Endothelial cell of umbilical vein (primary cell): ENCODE measurements around the gene SELENOO. TPM values are rescaled to one million over a fixed set of nuclear protein-coding genes. Genes with fewer than 3 reads are reported as not detected.

Source experiments
- BruUV-seq: library from RNA; stranded (reverse); fragments of 400-500 nt; replicated peaks from 2 replicates; lab custom pipeline; 2021; lab: Mats Ljungman, UMichigan
- CTCF ChIA-PET: fragments of 300-600, 350-600 bp; sonication (Branson Sonifier 250); formaldehyde crosslinking; loops from one replicate; lab custom pipeline; 2021; ENCODE audit warnings: antibody characterized with exemption, inconsistent platforms; lab: Charles Lee
- POLR2A ChIA-PET: fragments of 300-600, 350-600 bp; sonication (Branson Sonifier 250); formaldehyde crosslinking; loops from one replicate; lab custom pipeline; 2021; ENCODE audit warnings: antibody characterized with exemption, inconsistent platforms; lab: Charles Lee
- DNase-seq: peaks from one replicate; pipeline ENCODE4 v3.0.0-alpha.2; 2011; ENCODE audit warnings: low read depth, low spot score
- FAIRE-seq: peaks from 2 replicates; lab custom pipeline; 2011; peaks lifted over from hg19 to GRCh38; lab: Jason Lieb, UNC
- H2AFZ ChIP-seq: 2 replicates; pipeline ENCODE4 v1.6.0; 2012; ENCODE audit warnings: low read depth, low read length, control low read depth, inconsistent platforms
- H3K27ac ChIP-seq: 2 replicates; pipeline ENCODE4 v1.5.1; 2011; ENCODE audit warnings: low read depth, mild to moderate bottlenecking, control low read depth, low read length, moderate library complexity; ENCODE audit not compliant: insufficient read depth
- H3K27me3 ChIP-seq, 2 experiments: 2 replicates each; pipeline versions ENCODE4 v1.6.0 to v1.6.1; 2011; ENCODE audit warnings: low read length in 2 of 2, mixed read lengths in 1 of 2; ENCODE audit not compliant: control insufficient read depth in 2 of 2, insufficient read depth in 2 of 2
- H3K36me3 ChIP-seq, 2 experiments: 2 replicates in 1 of 2; 3 replicates in 1 of 2; pipeline ENCODE4 v1.5.1; 2011; ENCODE audit warnings: low read length in 2 of 2, mild to moderate bottlenecking in 1 of 2, moderate library complexity in 1 of 2; ENCODE audit not compliant: control insufficient read depth in 2 of 2, insufficient read depth in 2 of 2; ENCODE audit errors: extremely low read depth in 1 of 2
- H3K4me1 ChIP-seq: 3 replicates; pipeline ENCODE4 v1.5.1; 2011; ENCODE audit warnings: mild to moderate bottlenecking, low read length; ENCODE audit not compliant: control insufficient read depth, insufficient read depth; ENCODE audit errors: extremely low read depth
- H3K4me2 ChIP-seq: 2 replicates; pipeline ENCODE4 v1.6.1; 2011; ENCODE audit warnings: low read length, control low read depth, mixed read lengths; ENCODE audit not compliant: insufficient read depth
- H3K4me3 ChIP-seq, 3 experiments: fragments of 200-600 bp in 1 of 3; sonication (generic), shearing (Covaris generic) in 1 of 3; replicated peaks in 1 of 3; 2 replicates each; pipeline ENCODE4 v1.5.1; 2011 to 2016; ENCODE audit warnings: control low read depth in 3 of 3, low read length in 3 of 3, mild to moderate bottlenecking in 2 of 3, inconsistent platforms in 1 of 3, low read depth in 1 of 3, moderate library complexity in 1 of 3; ENCODE audit not compliant: insufficient read depth in 1 of 3
- H3K79me2 ChIP-seq: 2 replicates; pipeline ENCODE4 v1.6.0; 2012; ENCODE audit warnings: low read length, inconsistent platforms; ENCODE audit not compliant: control insufficient read depth, insufficient read depth
- H3K9ac ChIP-seq: replicated peaks from 2 replicates; pipeline ENCODE3; 2011; ENCODE audit warnings: low read length, control low read depth; ENCODE audit not compliant: insufficient read depth; ENCODE audit errors: extremely low read depth
- H3K9me1 ChIP-seq: replicated peaks from 3 replicates; pipeline ENCODE4 v1.6.0; 2011; ENCODE audit warnings: mild to moderate bottlenecking, low read length; ENCODE audit not compliant: control insufficient read depth, insufficient read depth; ENCODE audit errors: extremely low read depth
- H3K9me3 ChIP-seq: replicated peaks from 2 replicates; pipeline ENCODE4 v1.5.1; 2012; ENCODE audit warnings: low read length, inconsistent platforms; ENCODE audit not compliant: control insufficient read depth, insufficient read depth
- H4K20me1 ChIP-seq: replicated peaks from 2 replicates; pipeline ENCODE3; 2011; ENCODE audit warnings: mild to moderate bottlenecking, low read length; ENCODE audit not compliant: control insufficient read depth, insufficient read depth; ENCODE audit errors: extremely low read depth
- CTCF ChIP-seq, 2 donors: IDR thresholded peaks; 1 replicate in 1 of 2; 2 replicates in 1 of 2; pipeline ENCODE4 v1.5.1; 2011; ENCODE audit warnings: low read length in 2 of 2, mild to moderate bottlenecking in 2 of 2, moderate library complexity in 2 of 2, control low read depth in 1 of 2, inconsistent platforms in 1 of 2, low read depth in 1 of 2; ENCODE audit not compliant: insufficient read depth in 1 of 2; ENCODE audit errors: extremely low read depth in 1 of 2
- EZH2 ChIP-seq: IDR thresholded peaks from 2 replicates; pipeline ENCODE4 v1.6.1; 2012; ENCODE audit warnings: borderline replicate concordance, low read depth, mild to moderate bottlenecking, moderate library complexity, low read length, inconsistent platforms; ENCODE audit not compliant: severe bottlenecking
- FOS ChIP-seq: IDR thresholded peaks from 2 replicates; pipeline ENCODE4 v1.6.1; 2011; ENCODE audit warnings: mild to moderate bottlenecking, low read length, moderate library complexity, borderline replicate concordance; ENCODE audit not compliant: insufficient read depth
- JUN ChIP-seq: IDR thresholded peaks from 2 replicates; pipeline ENCODE4 v1.6.1; 2011; ENCODE audit warnings: borderline replicate concordance, low read depth; ENCODE audit not compliant: insufficient read length, insufficient read depth
- MYC ChIP-seq: IDR thresholded peaks from one replicate; pipeline ENCODE4 v1.6.1; 2011; ENCODE audit warnings: mild to moderate bottlenecking, low read depth, low read length
- POLR2AphosphoS5 ChIP-seq: IDR thresholded peaks from 2 replicates; pipeline ENCODE4 v1.6.1; 2012; ENCODE audit warnings: low read depth, mild to moderate bottlenecking, control low read depth, low read length, moderate library complexity; ENCODE audit not compliant: insufficient read depth
- dilution Hi-C: fragments of 300-500 bp; cut with MboI; formaldehyde crosslinking; loops from one replicate; pipeline ENCODE4 v1.15.0; 2019; ENCODE audit warnings: low sequenced_read_pairs; ENCODE audit not compliant: extremely low pct_ligation_motif_present
- intact Hi-C: fragments of 100-400 bp; cut with micrococcal nuclease; formaldehyde crosslinking; loops from one replicate; pipeline ENCODE4 v1.10.0; 2022
- polyA plus RNA-seq, 4 experiments: library from polyadenylated mRNA; depleted of rRNA in 3 of 4; stranded (reverse) in 3 of 4; unstranded in 1 of 4; fragments of >200 nt; gene quantifications; 2 replicates each; pipeline versions ENCODE4 v1.2.1 to v1.2.3, GENCODE V29; 2011 to 2012; ENCODE audit warnings: missing spikeins in 1 of 4
- total RNA-seq: library from RNA; stranded (reverse); gene quantifications from 2 replicates; pipeline ENCODE4 v1.2.3, GENCODE V29; 2021

Gene SELENOO
- total and polyA plus RNA-seq, 2 donors (not counting 3 experiments of a cell fraction or from before 2014, with no cell fraction given), result 24.1 to 37.5 TPM

- H2AFZ ChIP-seq, result no peak overlapping the region
- H4K20me1 ChIP-seq, result no peaks in the 10 kb centered on the region
- FAIRE-seq, result no peak
- no peaks in the 10 kb centered on the region for H3K9me3 ChIP-seq
- dilution Hi-C loops (no loop called here), intact Hi-C loops (no loop called here)
- H3K4me3 ChIP-seq, result no peak overlapping the region
- no peaks in the 10 kb centered on the region for H3K36me3 ChIP-seq
- H3K79me2 ChIP-seq, result no peaks in the 10 kb centered on the region
- H3K9me1 ChIP-seq, result no peaks in the 10 kb centered on the region
- DNase-seq, result no peak
- no peak overlapping the region for H3K27ac ChIP-seq
- no peaks in the 10 kb centered on the region for H3K27me3 ChIP-seq
- H3K4me1 ChIP-seq, result peaks cover 2% of the 10 kb centered on the region
- TF ChIP-seq CTCF (IDR thresholded peaks at IDR 0.05; ENCODE audit: extremely low read depth in 1 of 2, insufficient read depth in 1 of 2, low read depth in 1 of 2, low read length in 2 of 2) (no peak), FOS (no peak), JUN (no peak), MYC (no peak), EZH2 (no peak), POLR2AphosphoS5 (no peak)
- H3K4me2 ChIP-seq, result no peak overlapping the region
- ChIA-PET POLR2A (no interaction called here), CTCF (no interaction called here)
- H3K9ac ChIP-seq, result no peak overlapping the region
- no TSS peak for BruUV-seq
These were observed 21.6 kb upstream of the SELENOO start for GRCh38 chr22:50178871-50179869.
